IPS-18c (cell line): ENCODE measurements around the gene HES7.
"Not testable (repeated sequence)": the region's sequence is repeated elsewhere in the genome, so short reads cannot be mapped to it uniquely, and the experiment has no call there.

Experiments
- H3K4me3 ChIP-seq: 2 replicates; pipeline ENCODE4 v1.7.0; 2013; ENCODE audit warnings: low read depth, mild to moderate bottlenecking, low read length, moderate library complexity; ENCODE audit not compliant: insufficient read depth
- H3K9me3 ChIP-seq: one replicate; pipeline ENCODE4 v1.6.1; 2013; ENCODE audit warnings: mild to moderate bottlenecking, low read length, moderate library complexity; ENCODE audit not compliant: control insufficient read depth, insufficient read depth

The HES7 gene

GRCh38 chr17:8118769-8119580 lies 4.9 kb downstream of the HES7 start:
- H3K4me3 ChIP-seq = peak overlapping the region; percentile 87
- H3K9me3 ChIP-seq = no peaks in the 10 kb centered on the region

DNA sequence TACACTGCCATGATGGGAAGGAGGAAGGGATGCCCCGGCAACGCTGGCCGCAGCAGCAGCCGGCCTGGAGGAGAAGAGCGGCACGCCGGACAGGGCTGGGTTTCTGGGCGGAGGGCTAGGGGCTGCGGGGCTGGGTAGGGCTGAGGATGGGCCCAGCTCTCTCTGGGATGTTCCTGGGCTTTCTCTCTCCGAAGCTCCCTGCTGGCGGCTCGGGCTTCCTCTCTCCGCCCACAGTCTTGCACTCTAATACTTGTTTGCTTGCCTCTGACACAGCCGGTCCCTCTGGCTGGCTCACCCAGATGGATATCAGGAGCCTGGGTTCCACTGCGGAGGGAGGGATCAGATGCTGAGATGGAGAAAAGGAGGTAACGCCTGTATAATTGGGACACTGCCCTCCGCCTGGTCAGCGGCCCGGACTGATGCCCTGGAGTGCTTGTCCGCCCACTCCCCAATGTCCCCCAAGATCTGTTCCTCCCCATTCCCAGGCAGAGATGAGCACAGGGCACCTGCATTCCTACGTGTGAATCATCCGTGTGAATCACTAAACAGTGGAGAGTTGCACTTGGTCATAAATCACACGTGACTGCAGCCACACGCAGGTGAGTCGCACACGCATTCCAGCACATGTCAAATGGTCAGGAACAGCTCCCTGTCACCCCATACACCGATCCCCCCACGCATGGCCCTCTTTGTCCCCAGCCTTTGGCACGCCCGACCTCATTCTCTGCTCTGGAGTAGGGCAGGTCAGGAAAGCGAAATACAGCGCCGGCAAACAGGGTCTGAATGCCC lies 5.7 kb downstream of the HES7 start, which contains the start of gene ALOXE3:
Gene ALOXE3, minus strand, starts transcription at position 535 of the 789 bp plus-strand sequence. Its CDS starts 524 bp downstream, at position 11.
- Histone ChIP-seq H3K4me3 (peak within 1 kb of the TSS; percentile 87), H3K9me3 (no peaks in the 10 kb centered on the region)

GRCh38 chr17:8117367-8117979 lies 6.4 kb downstream of the HES7 start:
- peak overlapping the region; percentile 87 for H3K4me3 ChIP-seq
- no peaks in the 10 kb centered on the region for H3K9me3 ChIP-seq

DNA sequence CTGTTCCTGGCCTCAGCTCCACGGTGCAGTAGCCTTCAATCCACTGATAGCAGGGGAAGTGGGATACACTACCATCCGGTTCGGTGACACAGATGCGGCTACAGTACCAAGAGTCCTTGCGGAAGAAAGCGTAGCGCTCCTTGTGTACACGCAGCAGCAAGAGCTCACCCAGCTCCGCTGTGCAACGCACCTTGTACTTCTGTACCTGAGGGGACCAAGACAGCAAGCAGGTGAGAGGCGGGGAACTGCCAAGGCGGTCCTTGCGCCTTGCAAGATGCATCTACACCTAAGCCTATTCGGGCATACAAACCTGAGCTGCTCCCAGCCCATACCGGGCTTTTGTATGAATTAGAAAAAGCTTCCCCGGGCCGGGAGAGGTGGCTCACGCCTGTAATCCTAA lies 7.1 kb downstream of the HES7 start:
- no peaks in the 10 kb centered on the region for H3K9me3 ChIP-seq
- no peak overlapping the region for H3K4me3 ChIP-seq

DNA sequence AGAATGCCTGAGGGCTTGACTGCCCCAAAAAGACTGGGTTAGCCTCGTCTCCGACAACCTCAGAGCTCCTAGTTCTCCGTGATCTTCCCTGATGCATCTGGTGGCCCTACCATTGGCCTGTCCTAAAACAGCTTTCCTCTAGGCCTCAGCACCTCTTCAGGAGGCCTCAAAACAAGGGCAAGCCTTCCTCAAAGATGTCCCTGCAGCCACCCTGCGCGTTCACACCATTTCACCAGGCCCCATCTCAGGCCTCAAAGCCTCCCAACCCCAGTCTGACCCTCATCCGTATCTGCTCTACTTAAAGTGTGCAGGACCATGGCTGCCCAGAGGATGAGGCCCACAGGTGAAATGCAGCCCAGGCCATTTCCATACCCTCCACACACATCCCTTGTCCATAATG lies 13.0 kb downstream of the HES7 start:
- Histone ChIP-seq H3K9me3 (no peaks in the 10 kb centered on the region), H3K4me3 (no peak overlapping the region)

GRCh38 chr17:8110456-8110804 lies 13.5 kb downstream of the HES7 start:
- H3K9me3 ChIP-seq = no peaks in the 10 kb centered on the region
- H3K4me3 ChIP-seq = peak overlapping the region; percentile 74; the same call in 1 of the 2 replicates

DNA sequence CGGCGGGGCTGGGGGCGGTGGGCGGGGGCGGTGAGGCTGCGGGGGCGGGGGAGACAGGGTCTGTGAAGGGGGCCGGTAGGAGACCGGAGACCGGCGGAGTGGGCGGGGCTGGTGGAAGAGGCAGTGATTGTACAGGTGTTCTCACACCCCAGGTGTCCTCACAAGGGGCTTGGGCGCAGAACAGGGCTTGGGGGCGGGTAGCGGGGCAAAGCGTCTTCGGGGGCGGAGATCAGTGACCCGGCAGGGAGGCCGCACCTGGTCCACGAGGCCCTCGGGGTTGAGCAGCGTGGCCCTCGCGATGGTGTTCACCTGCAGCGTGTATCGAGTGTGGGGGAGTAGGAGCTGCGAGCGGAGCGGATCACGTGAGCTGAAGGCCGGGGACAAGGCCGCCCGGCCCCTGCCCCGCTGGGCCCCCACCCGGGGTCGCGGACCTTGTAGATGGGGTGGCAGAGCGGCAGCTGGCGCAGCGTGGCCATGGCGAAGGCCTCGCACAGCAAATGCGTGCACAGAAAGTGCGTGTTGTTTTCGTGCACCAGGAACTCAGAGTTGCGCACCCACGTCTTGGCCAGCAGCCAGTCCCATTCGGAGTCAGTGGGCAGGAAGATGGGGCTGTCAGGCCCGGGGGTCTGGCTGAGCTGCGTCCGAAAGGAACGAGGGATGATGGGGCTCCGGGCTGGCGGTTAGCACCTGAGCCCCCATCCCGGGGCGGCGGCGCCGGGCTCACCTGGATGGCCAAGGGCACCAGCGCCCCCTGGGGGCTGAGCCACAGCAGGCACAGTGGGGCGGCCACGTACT lies 14.0 kb downstream of the HES7 start:
- no peaks in the 10 kb centered on the region for H3K9me3 ChIP-seq
- H3K4me3 ChIP-seq = peak overlapping the region; percentile 74

DNA sequence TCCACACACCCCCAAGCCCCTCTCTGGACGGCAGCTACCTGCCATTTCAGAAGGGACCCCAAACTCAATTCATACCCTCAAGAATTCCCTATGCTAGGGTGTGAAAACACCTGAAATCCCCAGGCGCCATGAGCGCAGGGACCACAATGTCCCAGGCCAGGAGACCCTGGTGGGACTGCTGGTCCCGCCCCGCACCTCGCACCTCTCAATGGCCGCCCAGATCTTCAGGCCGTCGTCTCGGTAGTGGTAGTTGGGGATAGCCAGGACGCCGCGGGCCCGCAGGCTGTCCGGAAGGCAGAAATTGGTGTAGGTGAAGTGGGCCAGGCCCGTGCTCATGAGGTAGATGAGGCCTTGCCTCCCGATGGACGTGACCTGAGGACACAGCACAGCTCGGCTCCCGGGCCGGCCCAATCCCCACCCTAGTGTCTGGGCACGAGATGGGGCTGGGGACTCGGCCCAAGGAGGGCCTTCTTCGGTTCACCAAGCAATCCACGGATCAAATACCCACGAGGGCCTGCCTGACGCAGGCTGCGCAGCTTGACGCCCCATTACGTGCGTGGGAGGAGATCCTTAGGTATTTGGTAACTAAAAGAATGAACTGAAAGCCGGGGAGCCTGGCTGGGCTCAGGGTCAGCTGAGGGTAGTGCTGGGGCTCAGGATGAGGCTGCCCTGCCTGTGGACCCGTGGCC lies 14.8 kb downstream of the HES7 start:
- Histone ChIP-seq H3K9me3 (no peaks in the 10 kb centered on the region), H3K4me3 (no peak overlapping the region)

DNA sequence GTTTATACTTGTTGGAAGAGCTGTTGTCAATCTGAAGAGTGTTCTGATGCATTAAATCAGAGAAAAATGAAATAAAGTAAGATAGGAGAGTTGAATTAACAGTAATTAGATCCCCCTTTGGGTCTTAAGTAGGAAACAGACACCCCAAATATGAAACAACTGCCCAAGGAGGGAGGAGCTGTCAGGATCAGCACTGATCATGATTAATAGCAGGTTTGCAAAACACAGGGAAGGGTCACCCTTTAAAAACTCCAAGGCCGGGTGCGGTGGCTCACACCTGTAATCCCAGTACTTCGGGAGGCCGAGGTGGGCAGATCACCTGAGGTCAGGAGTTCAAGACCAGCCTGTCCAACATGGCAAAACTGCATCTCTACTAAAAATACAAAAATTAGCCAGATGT lies 16.9 kb downstream of the HES7 start:
- H3K4me3 ChIP-seq, H3K9me3 ChIP-seq: not testable (repeated sequence)

- no peak overlapping the region for H3K4me3 ChIP-seq
Observed at GRCh38 chr17:8105957-8106398, 17.9 kb downstream of the HES7 start.

DNA sequence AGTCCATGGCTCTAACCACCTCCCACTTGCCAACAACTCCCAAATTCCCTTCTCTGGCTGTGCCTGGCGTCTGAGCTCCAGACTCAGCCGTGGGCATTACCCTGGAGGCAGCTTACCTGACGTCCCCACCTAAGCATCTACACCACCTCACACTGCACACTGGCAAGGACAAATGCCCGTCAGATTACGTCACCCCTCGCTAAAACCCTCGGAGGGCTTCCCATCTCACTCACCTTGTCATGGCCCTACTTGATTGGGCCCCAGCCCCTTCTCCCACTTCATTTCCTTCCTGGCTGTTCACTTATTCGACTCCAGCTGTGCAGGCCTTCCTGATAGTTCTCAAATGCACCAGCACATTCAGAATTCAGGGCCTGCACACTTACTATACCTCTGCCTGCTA lies 19.0 kb downstream of the HES7 start:
- H3K4me3 ChIP-seq = no peak overlapping the region
- H3K9me3 ChIP-seq = peaks cover 2% of the 10 kb centered on the region

More at GRCh38 chr17:8105957-8106398, 17.9 kb downstream of the HES7 start:
- no peaks in the 10 kb centered on the region for H3K9me3 ChIP-seq

- Histone ChIP-seq H3K4me3 (no peak overlapping the region), H3K9me3 (peaks cover 2% of the 10 kb centered on the region)
Observed at GRCh38 chr17:8103549-8103948, 20.4 kb downstream of the HES7 start.

GRCh38 chr17:8101721-8102120 lies 22.2 kb downstream of the HES7 start:
- H3K4me3 ChIP-seq = no peak overlapping the region
- peaks cover 2% of the 10 kb centered on the region for H3K9me3 ChIP-seq

DNA sequence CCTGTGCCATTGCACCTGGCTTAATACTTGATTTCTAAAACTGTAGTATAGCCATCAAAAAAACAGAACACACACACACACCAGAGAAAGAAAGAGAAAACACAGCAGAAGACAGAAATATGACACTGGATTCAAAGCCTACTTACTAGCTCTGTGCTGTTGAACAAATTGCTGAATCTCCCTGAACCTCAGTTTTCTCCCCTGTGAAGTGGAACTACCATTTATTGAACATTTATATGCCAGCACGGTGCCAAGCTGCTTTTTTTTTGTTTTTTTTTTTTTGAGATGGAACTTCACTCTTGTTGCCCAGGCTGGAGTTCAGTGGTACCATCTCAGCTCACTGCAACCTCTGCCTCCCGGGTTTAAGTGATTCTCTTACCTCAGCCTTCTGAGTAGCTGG lies 23.1 kb downstream of the HES7 start:
- H3K4me3 ChIP-seq = no peak overlapping the region
- H3K9me3 ChIP-seq = peaks cover 2% of the 10 kb centered on the region

- Histone ChIP-seq H3K9me3 (peaks cover 2% of the 10 kb centered on the region), H3K4me3 (no peak overlapping the region)
Observed at GRCh38 chr17:8100111-8100510, 23.8 kb downstream of the HES7 start.

GRCh38 chr17:8096541-8096940 lies 27.4 kb downstream of the HES7 start:
- H3K9me3 ChIP-seq = peaks cover 2% of the 10 kb centered on the region
- no peak overlapping the region for H3K4me3 ChIP-seq

- Histone ChIP-seq H3K9me3 (no peaks in the 10 kb centered on the region), H3K4me3 (no peak overlapping the region)
Observed at GRCh38 chr17:8095361-8095760, 28.5 kb downstream of the HES7 start.
